GM20431 (cell line): ENCODE results near the gene TCHH.

Experiments used
- in situ Hi-C: fragments of 300-500 bp; cut with MseI, MboI; formaldehyde crosslinking; loops from one replicate; pipeline ENCODE4 v1.15.0; 2020; ENCODE audit warnings: low sequenced_read_pairs; ENCODE audit not compliant: unreplicated experiment

The TCHH gene

DNA sequence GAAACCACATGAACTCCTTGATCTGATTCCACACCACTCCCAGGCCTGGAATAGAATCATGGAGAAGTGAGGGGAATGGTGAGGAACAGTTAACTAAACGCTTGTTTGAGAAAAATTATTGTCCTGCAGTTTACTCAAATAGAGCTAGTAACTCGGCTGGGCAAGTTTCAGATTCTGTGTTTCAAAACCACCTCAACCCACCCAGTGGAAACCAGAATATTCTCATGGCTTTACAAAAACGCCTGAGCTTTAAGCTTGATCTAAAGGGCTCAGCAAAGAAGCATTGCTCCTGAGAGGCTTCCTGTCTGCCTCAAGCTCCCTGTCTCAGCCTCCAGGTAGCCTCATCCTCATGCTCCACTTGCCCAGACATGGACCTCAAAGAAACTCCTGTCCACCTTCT is 42.9 kb downstream of the TCHH start:
- in situ Hi-C loops: loop anchor here (25.0 kb wide), 1 partner anchor 390 kb away; no protein-coding TSS in a partner anchor

DNA sequence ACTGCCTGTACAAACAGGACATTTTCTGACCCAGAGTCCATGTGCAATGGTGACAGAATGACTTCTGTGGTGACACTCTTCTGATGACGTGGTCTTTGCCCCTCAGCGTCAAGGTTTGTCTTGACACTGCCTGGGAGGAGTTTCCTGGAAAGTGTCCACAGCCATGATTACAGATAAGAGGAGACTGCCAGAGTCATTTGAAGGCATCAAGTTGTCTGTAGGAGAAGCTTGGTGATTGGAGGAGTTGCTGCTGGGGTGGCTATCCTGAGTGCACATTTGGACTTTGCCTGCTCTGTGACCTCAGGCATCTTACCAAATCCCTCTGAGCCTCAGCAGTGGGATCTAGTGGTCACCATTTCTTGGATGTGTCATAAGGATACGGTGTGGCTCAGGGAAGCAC is 44.1 kb downstream of the TCHH start:
- in situ Hi-C loops: loop anchor here (25.0 kb wide), 1 partner anchor 391 kb away; no protein-coding TSS in a partner anchor

DNA sequence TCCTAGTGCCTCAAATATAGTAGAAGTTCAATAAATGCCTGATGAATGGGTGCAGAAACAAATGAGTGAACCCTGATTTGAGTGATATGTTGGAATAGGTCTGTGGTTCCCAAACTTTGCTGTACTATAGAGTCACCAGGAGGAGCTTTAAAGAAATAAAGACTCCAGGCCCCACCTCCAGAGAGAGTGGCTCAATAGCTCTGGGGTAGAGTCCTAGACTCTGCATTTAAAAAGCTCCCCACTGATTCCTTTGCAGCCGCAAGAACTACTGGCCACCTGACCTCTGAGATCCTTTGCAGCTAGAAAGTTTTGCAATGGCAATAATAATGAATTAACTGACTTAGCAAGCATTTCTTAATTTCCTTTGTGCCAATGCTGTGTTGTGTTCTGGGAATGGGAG is 47.3 kb downstream of the TCHH start:
- in situ Hi-C loops: loop anchor here (25.0 kb wide), 1 partner anchor 394 kb away; no protein-coding TSS in a partner anchor

DNA sequence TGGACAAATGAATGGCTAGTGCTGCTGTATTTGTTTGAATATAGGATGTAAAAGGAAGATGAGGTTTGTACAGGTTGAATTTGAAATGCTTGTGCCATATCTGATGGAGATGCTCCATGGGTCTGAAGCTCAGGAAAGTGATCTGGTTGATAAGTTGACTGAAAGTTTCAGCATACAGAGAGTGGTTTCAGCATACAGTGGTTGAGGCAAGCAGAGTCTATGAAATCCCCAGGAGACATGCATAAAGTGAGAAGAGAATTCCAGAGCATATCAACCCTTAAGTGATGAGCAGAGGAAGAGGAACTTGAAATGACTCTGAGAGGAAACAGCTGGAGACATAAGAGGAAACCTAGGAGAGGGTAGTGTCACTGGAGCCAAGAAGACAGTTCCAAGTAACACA is 48.1 kb downstream of the TCHH start:
- in situ Hi-C loops: loop anchor here (25.0 kb wide), 1 partner anchor 395 kb away; no protein-coding TSS in a partner anchor

DNA sequence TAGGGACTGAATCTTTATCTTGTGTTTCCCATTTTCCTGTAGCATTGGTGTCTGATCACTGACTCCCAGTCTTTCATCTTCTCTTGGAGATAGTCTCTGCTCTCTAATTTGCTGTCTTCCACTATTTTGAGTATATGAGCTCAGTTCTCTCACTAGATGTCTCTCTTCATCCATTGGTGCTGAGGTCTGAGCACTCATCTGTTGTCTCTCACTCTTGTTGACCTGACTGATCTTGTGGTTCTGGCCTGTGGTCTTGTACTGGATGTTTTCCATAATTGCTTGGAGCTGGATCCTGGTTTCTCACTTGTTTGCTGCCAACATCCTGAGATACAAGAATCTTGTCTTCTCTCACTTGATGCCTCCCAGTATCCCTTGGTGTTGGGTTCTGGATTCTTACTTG is 53.3 kb downstream of the TCHH start:
- in situ Hi-C loops: loop anchor here (25.0 kb wide), 1 partner anchor 400 kb away; no protein-coding TSS in a partner anchor
